UCSD-AML1 (cell line): ENCODE measurements around the gene RBM5.

Source experiments
- DNase-seq: peaks from one replicate; lab custom pipeline; 2025; ENCODE audit not compliant: unreplicated experiment; lab: John Stamatoyannopoulos, UW

RBM5 gene

DNA sequence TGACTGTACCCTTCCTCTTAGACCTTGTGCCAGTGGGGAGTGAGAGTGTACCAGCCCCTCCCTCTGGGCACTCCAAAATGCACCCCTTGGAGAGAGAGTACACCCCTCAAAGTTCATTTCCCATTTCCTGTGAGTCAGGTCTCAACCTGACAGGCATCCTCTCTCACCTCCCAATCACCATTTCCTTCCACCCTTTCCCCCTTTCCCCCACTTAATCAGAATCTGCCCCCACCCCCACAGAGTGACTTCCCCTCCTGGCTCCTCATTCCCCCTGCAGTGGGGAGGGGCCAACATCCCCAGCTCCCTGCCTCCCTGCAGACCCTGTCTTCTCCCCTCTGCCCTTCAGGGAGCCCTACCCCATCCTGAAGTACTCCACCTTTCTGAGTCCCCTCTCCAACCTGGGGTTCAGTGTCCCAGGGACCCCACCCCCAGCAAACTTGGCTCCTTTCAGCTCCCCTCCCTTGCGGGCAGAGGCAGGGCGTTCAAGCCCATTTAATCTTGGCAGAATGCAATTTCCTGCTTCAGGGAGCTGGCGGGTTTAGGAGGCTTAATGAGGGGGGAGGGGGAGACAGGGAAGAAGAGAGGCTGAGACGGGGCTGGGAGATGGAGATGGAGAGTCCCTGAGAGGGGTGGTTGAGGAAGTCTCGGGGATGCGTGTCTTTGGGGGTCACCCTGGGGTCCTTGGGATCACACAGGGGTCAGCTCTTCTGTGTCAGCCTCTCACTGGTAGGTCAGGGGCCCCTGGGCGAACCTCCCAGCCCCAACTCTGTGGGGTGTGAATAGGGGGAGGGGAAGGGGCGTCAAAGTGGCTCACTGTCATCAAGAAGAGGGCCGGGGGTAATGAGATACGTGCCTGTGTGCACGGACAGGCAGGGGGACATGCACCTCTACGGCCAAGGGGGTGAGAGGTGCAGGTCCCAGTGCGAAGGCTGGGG lies 49.8 kb downstream of the RBM5 start:
- DNase-seq, result peak; percentile 62

DNA sequence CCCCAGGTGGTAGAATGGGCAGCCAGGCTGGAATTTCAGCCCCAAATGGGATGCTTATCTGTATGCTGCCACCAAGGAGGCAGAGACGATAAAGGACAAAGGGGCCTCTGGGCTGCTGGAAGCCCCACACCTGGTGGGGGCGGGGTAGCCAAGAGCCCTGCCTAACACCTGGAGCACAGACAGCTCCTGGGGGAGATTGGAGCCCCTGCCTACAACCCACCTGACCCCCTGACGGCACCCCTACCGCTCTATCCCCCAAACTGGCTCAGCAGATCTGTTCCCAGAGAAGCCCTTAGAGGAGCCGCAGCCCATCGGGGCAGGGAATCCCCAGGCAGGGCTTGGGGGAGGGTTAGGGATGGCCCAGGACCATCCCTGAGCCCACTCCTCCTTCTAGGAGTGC lies 50.6 kb downstream of the RBM5 start:
- no peak for DNase-seq

DNA sequence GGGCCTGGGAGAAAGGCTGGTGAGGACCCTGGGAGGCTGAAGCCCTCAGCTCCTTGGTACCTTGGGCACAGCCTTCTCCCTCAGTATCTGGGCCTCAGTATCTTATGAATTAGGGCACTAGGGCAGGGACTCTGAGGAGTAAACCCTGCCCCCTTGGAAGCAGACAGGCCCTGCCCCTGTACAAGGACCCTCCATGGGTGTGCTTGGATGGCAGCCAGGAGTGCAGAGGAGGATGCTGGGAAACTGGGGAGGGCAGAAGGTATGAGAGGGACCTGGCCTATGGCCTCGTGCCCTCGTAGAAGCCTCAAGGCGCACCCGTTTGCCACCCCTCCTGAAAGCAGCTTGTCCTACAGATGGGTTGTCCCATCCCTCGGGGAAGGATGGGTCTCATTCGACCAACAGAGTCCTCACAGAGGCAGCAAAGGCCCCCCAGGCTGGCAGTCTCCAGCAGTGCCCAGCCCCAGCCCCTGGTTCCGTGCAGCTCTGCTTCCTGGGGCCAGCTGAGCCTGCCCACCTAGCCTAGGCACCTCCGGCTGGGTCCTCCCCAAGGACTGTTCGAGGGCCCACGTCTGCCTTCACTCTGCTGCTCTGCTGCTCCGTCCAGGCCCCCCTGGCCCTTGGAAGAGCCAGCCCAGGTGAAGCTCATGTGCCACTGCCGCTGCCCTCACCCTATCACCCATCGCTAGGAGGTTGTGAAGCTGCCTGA lies 51.2 kb downstream of the RBM5 start:
- DNase-seq, result no peak

DNA sequence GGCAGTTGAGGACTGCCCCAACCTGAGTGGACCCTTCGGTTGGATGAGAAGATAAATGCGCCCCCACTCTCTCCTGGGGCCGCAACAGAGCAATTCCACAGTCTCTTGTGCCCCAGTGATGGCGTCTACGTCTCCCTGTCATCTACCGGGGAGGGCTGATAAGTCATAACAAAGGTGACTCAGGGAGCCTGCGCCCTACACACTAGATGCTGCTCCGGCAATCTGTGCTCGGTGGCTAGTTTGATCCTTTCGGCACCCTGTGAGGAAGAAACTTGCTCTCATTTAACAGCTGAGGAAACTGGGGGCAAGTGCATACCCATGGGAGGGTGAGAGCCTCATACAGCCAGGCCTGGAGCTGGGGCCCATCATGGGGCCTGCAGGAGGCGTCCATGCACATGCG lies 52.3 kb downstream of the RBM5 start:
- DNase-seq, result no peak

GRCh38 chr3:50146316-50146901 lies 57.7 kb downstream of the RBM5 start:
- no peak for DNase-seq

DNA sequence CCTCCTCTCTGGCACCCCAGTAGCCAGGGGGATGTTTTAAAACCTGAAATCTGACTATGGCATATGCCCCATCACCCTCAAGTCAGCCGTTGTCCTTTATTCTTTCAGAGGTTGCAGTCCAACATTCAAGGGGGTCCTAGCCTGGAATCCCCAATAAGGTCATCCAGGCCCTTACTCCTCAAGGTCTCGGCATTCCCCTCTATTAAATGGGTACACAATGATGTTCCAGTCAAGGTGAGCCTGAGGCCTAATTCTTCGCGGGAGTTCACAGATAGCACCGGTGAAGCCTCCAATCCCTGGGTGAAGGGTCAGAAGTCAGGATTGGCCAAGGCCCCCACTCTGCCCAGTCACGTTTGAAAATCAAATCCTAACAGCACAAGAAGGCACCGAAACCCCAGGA lies 58.3 kb downstream of the RBM5 start:
- DNase-seq, result no peak

DNA sequence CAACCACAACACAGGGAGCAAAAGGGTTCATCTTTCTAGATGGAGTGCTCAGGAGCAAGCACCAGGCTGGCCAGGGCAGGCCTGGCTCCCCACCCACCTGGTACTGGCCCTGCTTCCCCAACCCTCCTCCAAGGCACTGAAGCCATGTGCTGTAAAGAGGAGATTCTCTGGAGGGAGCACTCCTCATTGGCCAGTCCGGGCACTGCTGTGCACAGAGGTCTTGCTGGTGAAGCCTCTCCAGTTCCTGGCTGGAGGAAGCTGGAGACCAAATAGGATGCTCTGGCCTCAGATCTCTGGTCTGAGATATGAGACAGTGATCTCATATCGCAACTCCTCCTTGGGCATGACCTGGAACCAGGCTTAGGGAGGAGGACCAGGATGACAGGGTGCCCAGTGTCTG lies 58.7 kb downstream of the RBM5 start:
- DNase-seq, result no peak

DNA sequence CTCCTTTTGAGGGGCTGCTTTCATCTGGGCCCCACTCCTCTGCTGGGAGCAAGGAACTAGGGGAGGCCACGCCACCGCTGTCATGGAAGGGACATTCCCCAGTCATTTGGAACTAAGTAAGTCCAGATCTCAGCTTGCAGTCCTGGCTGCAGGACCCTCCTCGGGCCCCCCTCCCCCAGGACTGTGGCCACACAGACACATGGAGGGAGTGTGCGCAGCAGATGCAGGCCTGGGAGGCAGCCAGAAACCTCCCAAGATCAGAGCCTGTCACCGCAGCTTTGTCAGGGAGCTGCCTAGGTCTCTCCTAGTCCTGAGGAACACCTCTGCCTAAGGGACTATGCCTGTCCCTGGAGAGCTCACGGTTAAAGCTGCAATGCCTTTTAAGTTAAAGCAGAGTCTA lies 59.1 kb downstream of the RBM5 start:
- no peak for DNase-seq

- no peak for DNase-seq
These were observed 61.7 kb downstream of the RBM5 start for GRCh38 chr3:50150404-50150750.

DNA sequence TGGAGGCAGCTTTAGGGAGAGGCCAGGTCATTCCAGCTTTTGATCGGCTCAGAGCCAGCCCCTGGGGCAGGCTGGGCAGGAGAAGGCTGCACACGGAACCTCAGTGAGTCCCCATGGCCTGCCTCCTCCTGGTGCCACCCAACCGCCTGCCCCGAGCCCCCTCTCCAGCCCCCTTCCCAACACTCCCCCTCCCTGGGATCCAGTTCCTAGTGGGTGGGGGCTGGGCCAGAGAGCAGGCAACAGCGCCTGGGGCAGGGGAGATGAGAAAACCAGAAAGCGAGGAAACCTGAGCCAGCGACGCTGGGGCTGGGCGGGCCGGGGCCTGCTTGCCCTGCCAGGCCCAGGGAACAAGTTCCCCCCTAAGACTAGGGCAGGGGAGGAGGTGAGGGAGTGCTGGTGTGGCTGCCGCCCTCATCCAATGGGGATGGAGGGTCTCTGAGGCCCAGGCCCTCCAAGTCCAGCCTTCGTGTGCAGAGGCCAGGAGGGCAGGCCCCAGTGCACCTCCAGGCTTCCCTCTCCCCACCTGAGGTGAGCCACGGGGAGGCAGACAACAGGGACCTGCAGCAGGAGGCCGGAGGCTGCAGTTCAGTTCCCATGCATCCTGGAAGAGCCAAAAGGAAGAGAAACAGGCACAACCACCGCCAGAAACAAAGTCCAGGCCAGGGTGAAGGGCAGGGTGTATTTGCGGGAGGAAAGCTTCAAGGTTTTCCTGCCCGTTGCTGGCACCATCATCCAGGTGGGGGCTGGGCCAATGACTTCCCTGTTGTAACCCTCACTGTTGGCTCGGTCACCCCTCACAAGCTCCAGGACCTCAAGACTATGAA lies 62.4 kb downstream of the RBM5 start:
- DNase-seq, result no peak

DNA sequence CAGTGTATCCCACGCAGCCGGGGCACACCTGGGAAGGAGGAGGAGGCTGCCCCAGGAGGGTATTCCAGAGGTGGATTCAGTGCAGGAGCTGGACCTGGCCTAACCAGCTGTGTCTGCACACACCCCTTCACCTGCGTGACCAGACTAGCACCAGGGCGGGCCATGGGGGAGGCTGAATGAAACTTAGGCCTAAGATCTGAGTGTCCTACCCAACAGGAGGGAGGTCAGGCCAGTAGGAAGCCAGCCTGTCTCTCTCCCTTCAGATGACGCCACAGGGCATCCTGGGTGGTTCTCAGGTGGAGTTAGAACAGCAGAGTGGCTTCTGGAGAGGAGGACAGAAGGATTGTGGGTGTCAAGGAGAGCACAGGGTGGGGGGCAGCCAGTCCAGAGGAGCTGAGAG lies 63.0 kb downstream of the RBM5 start:
- DNase-seq, result no peak

- no peak for DNase-seq
These were observed 65.2 kb downstream of the RBM5 start for GRCh38 chr3:50153782-50154475.

DNA sequence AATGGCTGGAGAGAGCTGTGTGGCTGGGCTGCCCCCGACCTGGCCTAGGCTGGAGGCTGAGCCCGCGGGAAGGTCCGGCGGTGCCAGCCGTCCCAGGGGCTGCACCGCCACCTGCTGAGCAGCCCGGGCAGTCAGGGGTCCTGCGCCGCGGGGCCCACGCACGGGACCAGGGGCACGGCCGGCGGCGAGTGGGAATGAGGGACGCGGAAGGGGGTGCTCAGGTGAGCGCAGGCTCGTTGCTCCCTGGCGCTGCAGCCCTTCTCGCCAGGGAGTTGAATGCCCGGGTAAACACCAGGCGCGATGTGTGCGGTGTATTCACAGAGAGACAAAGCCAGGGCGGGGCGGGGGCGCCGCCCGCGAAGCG lies 65.7 kb downstream of the RBM5 start:
- DNase-seq, result peak; percentile 57

GRCh38 chr3:50154840-50155490 lies 66.2 kb downstream of the RBM5 start, which contains the start of gene SEMA3F:
TSS of gene SEMA3F (plus strand) at chr3:50155324. CDS start at chr3:50159623, 4,299 bp downstream.
- peak; percentile 81 for DNase-seq

DNA sequence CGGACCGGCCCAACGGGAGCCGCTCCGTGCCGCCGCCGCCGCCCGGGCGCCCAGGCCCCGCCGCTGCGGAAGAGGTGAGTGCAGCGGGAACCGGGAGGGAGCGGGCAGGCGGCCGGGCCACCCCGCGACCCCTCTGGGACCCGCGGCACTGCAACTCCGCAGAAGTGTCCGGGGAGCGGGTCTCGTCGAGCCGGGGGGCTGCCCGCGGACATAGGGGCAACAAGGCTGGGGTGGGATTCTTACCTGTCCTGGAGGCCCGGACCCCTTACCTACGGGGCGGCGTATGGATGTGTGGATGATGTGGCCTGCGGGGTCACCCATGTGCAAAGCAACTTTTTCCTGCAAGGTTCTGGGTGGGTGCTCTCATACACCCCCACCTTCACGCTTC lies 66.8 kb downstream of the RBM5 start:
- DNase-seq, result no peak

DNA sequence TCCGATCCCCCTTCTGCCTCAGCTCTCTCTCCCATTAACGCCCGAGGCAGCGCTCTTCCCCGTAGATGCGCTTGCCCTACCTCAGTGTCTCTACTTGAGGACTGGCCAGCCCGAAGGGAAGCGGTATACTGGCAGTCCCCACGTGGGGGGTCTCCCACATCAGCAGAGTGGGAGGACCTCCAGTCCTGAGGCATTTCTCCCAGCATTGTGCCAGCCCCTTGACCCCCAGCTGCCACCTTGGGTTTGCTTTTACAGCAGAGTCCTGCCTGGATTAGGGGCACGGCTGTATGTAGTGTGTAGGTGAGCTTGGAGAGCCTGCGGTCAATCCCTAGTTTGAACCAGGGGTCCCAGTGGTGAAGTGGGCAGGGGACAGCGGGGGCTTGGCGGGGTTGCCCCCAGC lies 67.2 kb downstream of the RBM5 start:
- peak; percentile 29 for DNase-seq

DNA sequence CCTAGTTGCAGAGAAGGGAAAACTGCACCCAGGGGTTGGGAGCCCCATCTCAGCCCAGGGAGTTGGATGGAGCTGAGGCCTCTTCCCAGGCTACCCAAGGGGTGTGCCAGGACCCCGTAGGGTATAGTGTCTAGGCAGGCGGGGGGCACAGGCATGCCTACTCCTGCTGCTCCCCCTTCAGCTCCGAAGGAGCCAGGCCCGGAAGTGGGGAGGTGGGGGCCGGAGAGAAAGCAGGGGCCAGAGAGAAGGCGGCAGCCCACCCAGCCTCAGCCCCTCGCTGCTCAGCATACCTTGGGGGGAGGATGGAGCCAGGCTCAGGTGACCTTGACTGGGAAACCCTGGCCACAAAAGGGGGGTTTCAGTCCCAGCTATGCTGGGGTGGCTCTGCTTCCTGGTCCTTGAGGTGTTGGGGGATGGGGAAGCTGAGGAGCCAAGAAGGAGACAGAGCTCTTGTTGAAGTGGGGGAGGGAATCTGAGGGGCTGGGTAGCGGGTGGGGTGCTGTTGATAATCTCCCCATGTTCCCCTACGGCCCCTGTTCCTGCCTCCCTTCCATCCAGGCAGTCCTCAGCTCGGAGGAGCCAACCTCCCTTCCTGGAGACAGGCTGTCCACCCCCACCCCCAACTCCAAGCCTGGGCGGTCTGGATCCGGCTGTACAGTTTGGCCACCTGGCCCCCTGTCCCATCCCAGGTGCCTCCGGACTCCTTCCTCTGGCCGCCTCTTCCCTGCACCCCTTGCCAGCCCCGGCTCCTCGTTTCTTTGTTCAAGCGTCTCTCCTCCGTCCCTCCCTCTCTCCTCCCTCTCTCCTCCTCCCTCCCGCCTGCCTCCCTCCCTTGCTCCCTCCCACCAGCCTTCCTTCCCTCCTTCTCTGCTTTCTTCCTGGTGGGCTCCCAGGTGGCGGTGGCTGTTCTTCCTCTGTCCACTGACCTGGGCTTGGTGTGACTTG lies 68.1 kb downstream of the RBM5 start:
- peak; percentile 47 for DNase-seq

DNA sequence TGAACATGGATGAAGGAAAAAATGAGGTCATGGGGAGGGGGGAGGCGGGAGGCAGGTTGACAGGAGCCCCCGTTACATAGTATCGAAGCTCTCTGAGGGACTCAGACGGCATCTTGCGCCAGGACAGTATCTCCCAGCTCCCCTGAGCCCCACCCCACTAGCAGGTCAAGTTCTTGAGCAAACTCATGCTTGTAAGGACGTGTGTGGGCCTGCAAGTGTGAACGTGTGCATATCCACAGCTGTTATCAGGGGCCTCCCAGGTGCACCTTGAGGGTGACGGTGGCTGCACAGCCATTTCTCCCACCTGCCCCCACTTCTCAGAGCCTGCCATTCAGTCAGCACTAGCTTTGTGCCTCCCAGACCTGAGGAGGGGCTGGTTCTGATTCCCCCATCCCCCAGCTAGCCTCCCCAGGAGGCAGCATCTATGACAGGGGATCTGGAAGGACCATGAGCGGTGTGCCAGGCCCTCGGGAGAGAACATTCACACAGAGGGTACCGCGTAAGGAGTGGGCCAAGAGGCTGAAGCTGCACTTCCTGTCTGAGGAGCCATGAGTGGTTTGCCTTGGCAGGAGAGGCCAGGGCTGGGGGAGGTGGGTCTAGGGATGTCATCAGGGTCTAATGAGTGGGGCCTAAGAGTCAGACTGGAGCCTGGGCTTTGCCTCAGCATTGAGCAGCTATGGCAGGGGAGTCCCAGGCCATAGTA lies 69.3 kb downstream of the RBM5 start:
- peak; percentile 46 for DNase-seq
